ENCODE measurements around the gene RANBP17. TPM values are rescaled to one million over a fixed set of nuclear protein-coding genes. Genes with fewer than 3 reads are reported as not detected.

The RANBP17 gene
- total RNA-seq, 1 experiment from 2014 or later, result not detected

- no TSS peak for BruUV-seq (replicated peaks)
- no peaks in the 10 kb centered on the region for H3K27me3 ChIP-seq (replicated peaks; ENCODE audit: insufficient read depth, low read depth, low read length, poor library complexity)
- no peak for DNase-seq (ENCODE audit: low spot score)
- intact Hi-C loops (cut with micrococcal nuclease; ENCODE audit: unreplicated experiment), result no loop called here
- no peaks in the 10 kb centered on the region for H3K36me3 ChIP-seq (ENCODE audit: insufficient read depth, low read length, poor library complexity, severe bottlenecking)
- POLR2A ChIA-PET (ENCODE audit: low non-redundant PET), result no interaction called here
- TF ChIP-seq EZH2 (IDR thresholded peaks at IDR 0.05; ENCODE audit: borderline replicate concordance, low read depth, low read length, poor library complexity, severe bottlenecking), result no peak
- TF ChIP-seq, protein P1, sequence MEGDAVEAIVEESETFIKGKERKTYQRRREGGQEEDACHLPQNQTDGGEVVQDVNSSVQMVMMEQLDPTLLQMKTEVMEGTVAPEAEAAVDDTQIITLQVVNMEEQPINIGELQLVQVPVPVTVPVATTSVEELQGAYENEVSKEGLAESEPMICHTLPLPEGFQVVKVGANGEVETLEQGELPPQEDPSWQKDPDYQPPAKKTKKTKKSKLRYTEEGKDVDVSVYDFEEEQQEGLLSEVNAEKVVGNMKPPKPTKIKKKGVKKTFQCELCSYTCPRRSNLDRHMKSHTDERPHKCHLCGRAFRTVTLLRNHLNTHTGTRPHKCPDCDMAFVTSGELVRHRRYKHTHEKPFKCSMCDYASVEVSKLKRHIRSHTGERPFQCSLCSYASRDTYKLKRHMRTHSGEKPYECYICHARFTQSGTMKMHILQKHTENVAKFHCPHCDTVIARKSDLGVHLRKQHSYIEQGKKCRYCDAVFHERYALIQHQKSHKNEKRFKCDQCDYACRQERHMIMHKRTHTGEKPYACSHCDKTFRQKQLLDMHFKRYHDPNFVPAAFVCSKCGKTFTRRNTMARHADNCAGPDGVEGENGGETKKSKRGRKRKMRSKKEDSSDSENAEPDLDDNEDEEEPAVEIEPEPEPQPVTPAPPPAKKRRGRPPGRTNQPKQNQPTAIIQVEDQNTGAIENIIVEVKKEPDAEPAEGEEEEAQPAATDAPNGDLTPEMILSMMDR (conservative IDR thresholded peaks at IDR 0.05; ENCODE audit: low read depth, low read length), result no peak
- H3K9me3 ChIP-seq (ENCODE audit: low read depth, low read length, poor library complexity, severe bottlenecking), result no peaks in the 10 kb centered on the region
- no peak overlapping the region for H3K4me3 ChIP-seq (ENCODE audit: low read depth, low read length, poor library complexity, severe bottlenecking)
- H3K27ac ChIP-seq (ENCODE audit: low read depth, low read length, poor library complexity, severe bottlenecking), result no peak overlapping the region
- no peaks in the 10 kb centered on the region for H3K4me1 ChIP-seq (ENCODE audit: insufficient read depth, low read length, poor library complexity, severe bottlenecking)
- CTCF ChIA-PET, result no interaction called here
These were observed 43.6 kb upstream of the RANBP17 start for GRCh38 chr5:170818232-170818631.

DNA sequence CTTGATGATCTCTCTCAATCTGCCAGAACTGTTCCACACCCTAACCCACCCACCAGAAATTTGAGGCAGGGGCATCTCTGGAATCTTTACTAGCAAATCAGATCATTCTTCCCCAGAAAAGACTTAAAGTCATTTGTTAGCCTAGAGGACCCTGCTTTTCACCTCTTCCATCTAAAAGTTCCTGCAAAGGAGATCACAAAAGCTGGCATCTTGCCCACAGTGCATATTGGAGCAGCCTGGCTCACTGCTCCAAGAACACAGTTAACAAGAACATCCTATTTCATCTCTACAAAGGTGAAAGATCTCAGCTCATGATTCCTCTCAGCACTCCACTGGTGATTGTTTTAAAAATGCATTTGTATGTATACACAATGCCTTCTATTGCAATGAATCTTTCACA lies 42.0 kb upstream of the RANBP17 start:
- Histone ChIP-seq H3K27ac (ENCODE audit: low read depth, low read length, poor library complexity, severe bottlenecking) (no peak overlapping the region), H3K9me3 (ENCODE audit: low read depth, low read length, poor library complexity, severe bottlenecking) (no peaks in the 10 kb centered on the region), H3K27me3 (replicated peaks; ENCODE audit: insufficient read depth, low read depth, low read length, poor library complexity) (no peaks in the 10 kb centered on the region), H3K36me3 (ENCODE audit: insufficient read depth, low read length, poor library complexity, severe bottlenecking) (no peaks in the 10 kb centered on the region), H3K4me1 (ENCODE audit: insufficient read depth, low read length, poor library complexity, severe bottlenecking) (no peaks in the 10 kb centered on the region), H3K4me3 (ENCODE audit: low read depth, low read length, poor library complexity, severe bottlenecking) (no peak overlapping the region)
- intact Hi-C loops (cut with micrococcal nuclease; ENCODE audit: unreplicated experiment), result no loop called here
- no TSS peak for BruUV-seq (replicated peaks)
- ChIA-PET CTCF (no interaction called here), POLR2A (ENCODE audit: low non-redundant PET) (no interaction called here)
- TF ChIP-seq EZH2 (IDR thresholded peaks at IDR 0.05; ENCODE audit: borderline replicate concordance, low read depth, low read length, poor library complexity, severe bottlenecking), result no peak
- TF ChIP-seq, protein P1 (conservative IDR thresholded peaks at IDR 0.05; ENCODE audit: low read depth, low read length), result no peak
- no peak for DNase-seq (ENCODE audit: low spot score)

DNA sequence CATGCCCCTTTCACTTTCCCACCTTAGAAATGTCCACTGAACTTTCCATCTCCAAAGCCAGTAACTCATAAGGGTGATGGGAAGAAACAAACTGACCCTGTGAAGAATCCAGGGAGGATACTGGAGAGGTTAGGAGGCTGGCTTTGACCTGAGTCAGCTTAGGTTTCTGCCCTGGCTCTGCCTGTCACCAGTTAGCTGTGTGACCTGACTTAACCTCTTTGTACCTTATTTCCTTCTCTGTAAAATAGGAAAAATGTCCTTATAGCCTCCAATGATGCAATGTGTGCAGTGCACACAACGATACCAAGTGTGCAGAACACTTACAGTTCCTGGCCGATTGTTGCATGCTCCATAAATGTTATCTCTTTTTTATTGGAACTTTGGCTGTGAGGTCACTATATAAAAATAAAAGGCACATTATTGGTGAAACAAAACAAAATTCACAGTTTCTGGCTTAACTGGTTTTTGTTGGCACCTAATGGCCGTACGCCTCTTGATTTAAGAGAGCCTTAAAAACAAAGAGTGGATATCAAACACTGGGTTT lies 40.5 kb upstream of the RANBP17 start:
- BruUV-seq (replicated peaks), result no TSS peak
- Histone ChIP-seq H3K36me3 (ENCODE audit: insufficient read depth, low read length, poor library complexity, severe bottlenecking) (no peaks in the 10 kb centered on the region), H3K9me3 (ENCODE audit: low read depth, low read length, poor library complexity, severe bottlenecking) (no peaks in the 10 kb centered on the region), H3K27me3 (replicated peaks; ENCODE audit: insufficient read depth, low read depth, low read length, poor library complexity) (no peaks in the 10 kb centered on the region), H3K27ac (ENCODE audit: low read depth, low read length, poor library complexity, severe bottlenecking) (no peak overlapping the region), H3K4me3 (ENCODE audit: low read depth, low read length, poor library complexity, severe bottlenecking) (no peak overlapping the region), H3K4me1 (ENCODE audit: insufficient read depth, low read length, poor library complexity, severe bottlenecking) (no peaks in the 10 kb centered on the region)
- no peak for DNase-seq (ENCODE audit: low spot score)
- POLR2A ChIA-PET (ENCODE audit: low non-redundant PET), result no interaction called here
- CTCF ChIA-PET, result no interaction called here
- TF ChIP-seq EZH2 (IDR thresholded peaks at IDR 0.05; ENCODE audit: borderline replicate concordance, low read depth, low read length, poor library complexity, severe bottlenecking), result no peak
- TF ChIP-seq, protein P1 (conservative IDR thresholded peaks at IDR 0.05; ENCODE audit: low read depth, low read length), result no peak
- intact Hi-C loops (cut with micrococcal nuclease; ENCODE audit: unreplicated experiment), result no loop called here

All from A673 (cell line).